NK-92 treated with Interleukin-12 subunit alpha and Interleukin-12 subunit beta, amount 100 ng/mL, for 24 hours (cell line): Measurements from ENCODE around the gene TAS1R3.

Experiments
- DNase-seq: peaks from one replicate; lab custom pipeline; 2025; lab: John Stamatoyannopoulos, UW

Gene TAS1R3

GRCh38 chr1:1371746-1372711 lies 40.9 kb downstream of the TAS1R3 start:
- peak; percentile 58 for DNase-seq

DNA sequence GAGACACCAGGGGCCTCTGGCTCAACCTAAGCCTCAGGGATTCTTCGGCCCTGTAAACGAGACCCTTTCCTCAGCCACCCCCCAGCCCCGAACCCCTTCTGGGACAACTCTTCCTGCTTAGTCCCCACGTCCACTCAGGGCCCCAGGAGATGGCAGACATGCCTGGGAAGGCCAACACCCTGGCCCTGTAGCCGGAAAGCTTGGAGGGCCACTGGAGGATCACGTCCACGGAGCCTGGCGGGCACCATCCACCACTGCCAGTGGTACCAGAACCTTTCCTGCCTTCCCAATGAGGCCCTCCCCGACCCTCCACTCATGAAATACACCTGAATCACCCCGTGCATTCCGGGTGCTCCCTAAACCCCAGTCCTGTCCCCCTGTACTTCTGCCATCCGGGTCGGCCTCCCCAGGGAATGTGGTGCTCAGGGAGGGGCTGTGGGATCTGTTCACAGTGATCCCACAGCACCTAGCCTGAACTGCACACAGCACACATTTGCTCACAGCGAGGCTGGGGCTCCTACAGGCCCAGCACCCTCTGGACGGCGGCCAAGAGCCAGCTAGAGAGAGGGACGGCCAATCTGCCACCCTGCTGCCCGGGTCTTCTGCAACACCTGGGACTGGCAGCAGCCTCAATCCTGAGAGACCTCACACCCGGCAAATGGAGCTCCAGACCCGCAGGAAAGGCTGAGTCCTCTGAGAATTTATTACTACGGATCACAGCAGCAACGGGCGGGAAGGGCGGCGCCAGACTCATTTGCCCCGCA lies 42.2 kb downstream of the TAS1R3 start:
- DNase-seq = no peak

DNA sequence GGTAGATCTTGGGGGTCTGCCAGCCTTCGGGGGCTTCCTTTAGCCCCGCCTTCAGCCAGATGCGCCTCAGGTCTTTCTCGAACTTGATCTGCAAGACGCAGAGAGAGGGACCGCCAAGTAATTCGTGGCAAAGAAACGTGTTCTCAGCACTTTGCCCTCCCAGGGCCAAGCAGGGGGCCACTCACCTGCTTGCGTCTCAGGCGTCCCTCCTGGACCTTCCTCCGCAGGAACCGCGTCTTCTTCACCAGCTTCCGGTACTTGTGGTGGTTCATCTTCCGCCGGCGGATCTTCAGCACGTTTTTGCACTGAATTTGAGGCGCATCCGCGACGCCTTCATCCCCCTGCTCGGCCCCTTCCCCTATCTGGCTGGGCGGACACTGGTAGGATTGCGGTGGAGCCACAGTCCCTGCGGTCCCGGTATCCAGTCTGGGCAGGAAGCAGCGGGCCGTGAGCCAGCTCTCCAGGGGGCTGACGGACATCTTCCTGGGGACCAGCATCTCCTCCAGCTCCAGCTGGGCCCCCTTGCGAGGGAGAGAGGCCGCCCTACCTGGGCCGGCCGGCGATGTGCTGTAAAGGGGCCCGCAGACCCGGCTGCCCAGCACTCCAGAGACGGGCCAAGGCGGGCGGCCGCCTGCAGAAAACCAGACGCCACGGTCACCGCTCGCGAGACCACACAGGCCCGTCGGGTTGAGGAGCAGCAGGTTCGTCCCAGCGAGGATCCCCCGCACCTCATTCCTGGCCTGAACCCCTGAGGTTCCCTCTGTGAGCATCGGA lies 42.9 kb downstream of the TAS1R3 start:
- no peak for DNase-seq

GRCh38 chr1:1374589-1374928 lies 43.5 kb downstream of the TAS1R3 start:
- DNase-seq = no peak

DNA sequence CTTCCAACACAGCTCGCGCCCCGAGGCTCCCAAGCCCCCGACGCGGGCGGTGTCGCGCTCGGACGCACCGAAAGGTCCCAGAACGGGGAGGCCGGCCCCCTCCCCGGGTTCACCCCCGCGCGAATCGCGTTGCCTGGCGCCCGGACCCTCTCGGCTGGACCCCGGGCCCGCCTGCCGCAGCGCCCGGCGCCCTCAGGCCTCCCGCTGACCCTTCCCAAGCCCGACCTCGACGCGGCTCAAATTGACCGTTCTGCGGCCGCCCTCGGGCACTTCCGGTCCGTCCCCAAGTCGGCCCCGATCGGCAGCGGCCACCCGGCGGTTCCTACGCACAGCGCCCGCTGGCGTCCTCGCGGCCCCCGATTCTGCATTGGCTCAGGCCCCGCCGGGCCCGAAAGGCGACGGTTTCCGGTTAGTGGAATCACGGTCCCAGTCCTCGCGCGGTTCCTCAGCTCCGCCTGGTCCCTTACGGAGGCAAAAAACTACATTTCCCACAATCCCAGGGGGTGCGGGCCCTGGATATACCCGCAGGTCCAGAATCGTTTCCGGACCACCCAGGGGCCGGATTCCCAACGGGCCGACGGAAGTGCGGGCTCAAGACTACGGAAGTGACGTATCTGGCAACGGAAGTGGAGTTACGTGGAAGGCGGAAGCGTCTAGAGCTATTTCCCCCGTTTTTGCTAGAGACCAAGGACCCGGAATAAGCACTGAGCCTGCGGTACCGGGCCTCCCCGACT lies 44.0 kb downstream of the TAS1R3 start, which contains the start of gene AURKAIP1:
Gene AURKAIP1, minus strand, starts transcription at position 279 of the 734 bp plus-strand sequence. CDS start 451 bp downstream, outside the sequence.
- peak; percentile 97 for DNase-seq

DNA sequence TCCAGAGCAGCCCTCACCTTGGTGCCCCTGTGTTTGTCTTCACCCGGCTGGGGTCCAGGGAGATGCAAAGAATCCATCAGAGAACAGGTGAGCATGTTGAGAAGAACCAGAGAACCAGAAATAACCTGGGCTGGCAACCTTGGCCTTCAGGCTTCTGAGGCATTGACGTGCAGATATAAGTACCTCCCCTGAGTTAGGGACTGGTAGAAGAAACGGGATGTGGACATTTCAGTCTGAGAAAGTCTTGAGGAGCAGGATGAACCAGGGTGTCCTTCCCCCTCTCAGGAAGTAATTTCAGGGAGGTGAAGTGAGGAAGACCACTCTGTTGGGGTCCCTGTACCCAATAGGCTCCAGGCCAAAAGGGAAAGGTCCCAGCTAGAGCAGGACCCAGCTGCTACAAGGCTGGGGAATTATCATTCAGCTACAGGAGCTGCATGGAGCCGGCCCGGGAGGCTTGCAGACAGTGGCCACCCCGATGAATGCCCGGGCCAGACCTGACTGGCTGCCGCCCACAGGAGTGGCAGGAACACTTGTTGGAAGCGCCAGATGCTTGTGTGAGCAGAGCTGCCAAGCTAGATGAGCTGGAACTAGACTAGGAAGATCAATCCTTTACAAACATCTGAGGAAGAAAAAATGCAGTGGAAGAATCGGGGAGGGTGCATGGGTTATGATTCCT lies 45.6 kb downstream of the TAS1R3 start:
- no peak for DNase-seq

GRCh38 chr1:1377540-1378205 lies 46.6 kb downstream of the TAS1R3 start:
- no peak for DNase-seq

GRCh38 chr1:1380860-1381259 lies 49.8 kb downstream of the TAS1R3 start:
- no peak for DNase-seq

DNA sequence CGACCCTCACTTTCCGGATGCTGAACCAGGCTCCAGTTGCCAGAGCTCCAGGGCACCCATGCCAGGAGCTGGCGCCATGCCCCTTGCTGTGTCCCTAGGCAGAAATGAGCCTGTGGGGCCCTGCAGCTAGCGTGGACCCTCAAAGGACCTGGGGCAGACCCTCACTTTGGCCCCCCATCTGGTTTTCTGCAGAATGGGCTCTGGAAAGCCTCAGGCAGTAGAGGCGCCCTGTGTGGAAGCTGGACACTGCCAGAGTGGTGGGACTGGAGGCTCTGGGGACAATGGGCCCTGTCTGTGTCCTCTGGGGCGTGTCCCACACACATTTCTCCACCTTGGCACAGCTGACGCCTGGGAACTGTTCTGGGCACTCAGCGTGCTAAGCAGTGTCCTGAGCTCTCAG lies 50.2 kb downstream of the TAS1R3 start:
- DNase-seq = no peak
